GM13976 (cell line): ENCODE data around the gene PSTPIP2.

Source experiments
- DNase-seq: peaks from one replicate; pipeline ENCODE4 v3.0.0; 2012; ENCODE audit warnings: low spot score
- in situ Hi-C: fragments of 300-500 bp; cut with MboI; formaldehyde crosslinking; loops from one replicate; pipeline ENCODE4 v1.12.0; 2022; ENCODE audit warnings: low sequenced_read_pairs, mixed read lengths, inconsistent platforms; ENCODE audit not compliant: unreplicated experiment
- TF ChIP-seq, protein P1 (sequence below): IDR thresholded peaks from 2 replicates; pipeline ENCODE4 v1.5.1; 2012; ENCODE audit warnings: borderline replicate concordance, mild to moderate bottlenecking; ENCODE audit not compliant: insufficient read depth; ENCODE audit errors: extremely low read depth, missing control alignments, control extremely low read depth

The PSTPIP2 gene

DNA sequence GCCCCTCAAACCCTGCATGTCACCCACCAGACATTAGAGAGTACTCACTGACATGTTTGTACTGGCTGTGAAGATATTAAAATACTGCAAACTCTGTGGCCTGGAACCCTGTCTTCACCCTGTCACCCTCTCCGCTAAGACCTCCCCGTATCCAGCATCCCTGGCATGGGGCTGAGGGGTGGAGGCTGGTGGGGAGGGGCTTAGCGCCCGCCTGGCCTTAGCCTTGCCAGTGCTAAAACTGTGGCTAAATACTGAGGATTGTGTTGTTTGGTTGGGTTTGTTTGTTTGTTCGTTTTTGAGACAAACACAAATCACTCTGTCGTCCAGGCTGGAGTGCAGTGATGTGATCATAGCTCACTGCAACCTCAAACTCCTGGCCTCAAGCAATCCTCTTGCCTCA is 1.8 kb downstream of the PSTPIP2 start:
- in situ Hi-C loops: loop anchor here (10.0 kb wide), 1 partner anchor 395 kb away; no protein-coding TSS in a partner anchor
- DNase-seq: no peak
- TF ChIP-seq, protein P1, sequence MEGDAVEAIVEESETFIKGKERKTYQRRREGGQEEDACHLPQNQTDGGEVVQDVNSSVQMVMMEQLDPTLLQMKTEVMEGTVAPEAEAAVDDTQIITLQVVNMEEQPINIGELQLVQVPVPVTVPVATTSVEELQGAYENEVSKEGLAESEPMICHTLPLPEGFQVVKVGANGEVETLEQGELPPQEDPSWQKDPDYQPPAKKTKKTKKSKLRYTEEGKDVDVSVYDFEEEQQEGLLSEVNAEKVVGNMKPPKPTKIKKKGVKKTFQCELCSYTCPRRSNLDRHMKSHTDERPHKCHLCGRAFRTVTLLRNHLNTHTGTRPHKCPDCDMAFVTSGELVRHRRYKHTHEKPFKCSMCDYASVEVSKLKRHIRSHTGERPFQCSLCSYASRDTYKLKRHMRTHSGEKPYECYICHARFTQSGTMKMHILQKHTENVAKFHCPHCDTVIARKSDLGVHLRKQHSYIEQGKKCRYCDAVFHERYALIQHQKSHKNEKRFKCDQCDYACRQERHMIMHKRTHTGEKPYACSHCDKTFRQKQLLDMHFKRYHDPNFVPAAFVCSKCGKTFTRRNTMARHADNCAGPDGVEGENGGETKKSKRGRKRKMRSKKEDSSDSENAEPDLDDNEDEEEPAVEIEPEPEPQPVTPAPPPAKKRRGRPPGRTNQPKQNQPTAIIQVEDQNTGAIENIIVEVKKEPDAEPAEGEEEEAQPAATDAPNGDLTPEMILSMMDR: no peak

DNA sequence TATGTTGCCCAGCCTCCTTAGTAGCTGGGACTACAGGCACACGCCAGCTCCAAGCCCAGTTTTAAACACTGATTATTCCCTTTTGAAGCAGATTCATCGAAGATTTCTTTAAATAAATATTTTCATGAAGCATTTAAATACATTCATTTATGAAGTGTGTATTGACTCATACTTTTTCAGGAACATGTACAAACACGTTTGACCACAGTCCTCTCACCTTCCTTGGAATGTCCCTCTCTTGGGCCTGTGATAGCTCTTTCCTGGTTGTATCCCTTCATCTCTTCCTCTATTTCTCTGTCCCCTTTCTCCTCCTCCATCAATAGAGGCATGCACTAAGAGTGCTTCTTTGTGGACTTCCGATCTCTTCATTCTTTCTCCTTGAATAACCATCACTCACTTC is 2.5 kb downstream of the PSTPIP2 start:
- TF ChIP-seq, protein P1: no peak
- no peak for DNase-seq
- in situ Hi-C loops: no loop called here

DNA sequence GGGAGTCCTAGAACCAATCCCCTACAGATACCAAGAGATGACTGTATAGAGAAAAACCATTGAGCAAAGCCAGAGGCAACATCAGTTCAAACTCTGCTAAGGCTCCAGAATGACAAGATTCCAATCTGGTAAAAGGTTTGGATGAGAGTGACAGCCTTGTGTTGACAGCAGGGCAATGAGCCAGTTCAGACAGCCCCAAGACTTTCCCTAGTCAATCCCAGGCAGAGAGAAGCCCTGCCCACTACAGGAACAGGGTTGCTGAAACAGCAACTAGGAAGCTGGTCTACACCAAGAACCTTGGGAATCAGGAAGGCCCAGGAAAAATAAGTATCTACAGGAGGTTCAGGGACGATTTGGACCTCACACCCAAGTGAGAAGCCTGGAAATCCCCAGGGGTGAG is 3.3 kb downstream of the PSTPIP2 start:
- TF ChIP-seq, protein P1: no peak
- DNase-seq: no peak
- in situ Hi-C loops: no loop called here

DNA sequence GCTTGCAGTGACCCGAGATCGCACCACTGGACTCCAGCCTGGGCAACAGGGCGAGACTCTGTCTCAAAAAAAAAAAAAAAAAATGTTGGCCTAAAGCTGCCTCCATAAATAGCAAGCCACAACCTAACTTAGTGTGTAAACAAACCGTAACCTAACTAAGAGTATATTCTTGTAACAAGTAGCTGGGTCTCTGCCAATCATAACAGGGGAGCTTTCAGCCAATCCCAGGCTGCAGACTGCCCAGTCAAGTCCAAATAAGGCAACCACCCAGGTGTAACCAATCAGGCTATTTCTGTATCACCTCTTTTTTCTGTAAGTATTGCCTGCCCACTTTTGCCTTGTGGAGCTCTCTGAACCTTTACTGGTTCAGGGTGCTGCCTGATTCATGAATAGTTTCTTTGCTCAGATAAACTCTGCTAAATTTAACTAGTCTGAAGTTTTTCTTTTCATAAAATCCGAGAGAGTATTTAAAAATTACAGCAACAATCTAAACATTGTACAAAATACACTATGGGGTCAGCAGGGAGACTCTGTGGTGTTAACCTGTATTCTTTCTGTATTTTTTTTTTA is 4.5 kb downstream of the PSTPIP2 start:
- no peak for DNase-seq
- TF ChIP-seq, protein P1: no peak
- in situ Hi-C loops: no loop called here

DNA sequence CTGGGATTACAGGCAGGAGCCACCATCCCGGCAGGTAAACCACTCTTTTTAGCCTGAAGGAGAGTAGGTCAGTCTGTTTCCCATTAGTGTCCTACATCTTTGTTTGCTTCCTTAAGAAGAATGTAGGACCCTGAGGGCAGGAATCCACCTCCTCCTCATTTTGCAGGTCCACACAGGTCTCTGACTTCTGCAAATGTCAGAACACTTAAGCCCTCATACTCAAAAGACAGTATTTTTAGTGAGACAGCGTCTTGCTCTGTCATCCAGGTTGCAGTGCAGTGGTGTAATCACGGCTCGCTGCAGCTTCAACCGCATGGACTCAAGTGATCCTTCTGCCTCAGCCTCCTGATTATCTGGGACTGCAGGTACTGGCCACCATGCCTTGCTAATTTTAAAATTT is 9.3 kb downstream of the PSTPIP2 start:
- in situ Hi-C loops: no loop called here
- DNase-seq: no peak
- TF ChIP-seq, protein P1: no peak

DNA sequence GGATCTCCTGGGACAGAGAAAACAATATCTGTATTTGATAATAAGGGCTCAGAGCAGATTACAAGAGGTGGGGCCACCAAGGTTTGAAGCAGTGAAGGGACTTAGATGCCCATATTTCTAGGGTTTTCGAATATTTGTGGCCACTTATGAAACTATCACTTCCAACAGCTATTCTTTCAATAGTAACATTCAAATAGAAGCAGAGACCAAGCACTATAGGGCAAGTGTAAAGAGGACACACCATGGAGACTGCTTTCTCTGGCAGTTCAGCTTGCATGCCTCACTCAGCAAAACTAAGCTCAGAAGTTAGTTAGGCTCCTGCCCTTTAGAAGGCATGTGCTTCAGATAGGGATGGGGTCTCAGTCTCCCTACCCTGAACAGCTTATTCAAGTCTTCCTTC is 10.3 kb downstream of the PSTPIP2 start:
- in situ Hi-C loops: no loop called here
- TF ChIP-seq, protein P1: no peak
- DNase-seq: no peak
